Endothelial cell of umbilical vein (primary cell): ENCODE measurements around the gene NPY2R. TPM values are rescaled to one million over a fixed set of nuclear protein-coding genes. Genes with fewer than 3 reads are reported as not detected.

ENCODE experiments used
- BruUV-seq: library from RNA; stranded (reverse); fragments of 400-500 nt; replicated peaks from 2 replicates; lab custom pipeline; 2021; lab: Mats Ljungman, UMichigan
- CTCF ChIA-PET: fragments of 300-600, 350-600 bp; sonication (Branson Sonifier 250); formaldehyde crosslinking; loops from one replicate; lab custom pipeline; 2021; ENCODE audit warnings: antibody characterized with exemption, inconsistent platforms; lab: Charles Lee
- POLR2A ChIA-PET: fragments of 300-600, 350-600 bp; sonication (Branson Sonifier 250); formaldehyde crosslinking; loops from one replicate; lab custom pipeline; 2021; ENCODE audit warnings: antibody characterized with exemption, inconsistent platforms; lab: Charles Lee
- DNase-seq: peaks from one replicate; pipeline ENCODE4 v3.0.0-alpha.2; 2011; ENCODE audit warnings: low read depth, low spot score
- FAIRE-seq: peaks from 2 replicates; lab custom pipeline; 2011; peaks lifted over from hg19 to GRCh38; lab: Jason Lieb, UNC
- H2AFZ ChIP-seq: 2 replicates; pipeline ENCODE4 v1.6.0; 2012; ENCODE audit warnings: low read depth, low read length, control low read depth, inconsistent platforms
- H3K27ac ChIP-seq: 2 replicates; pipeline ENCODE4 v1.5.1; 2011; ENCODE audit warnings: low read depth, mild to moderate bottlenecking, control low read depth, low read length, moderate library complexity; ENCODE audit not compliant: insufficient read depth
- H3K27me3 ChIP-seq, 2 experiments: 2 replicates each; pipeline versions ENCODE4 v1.6.0 to v1.6.1; 2011; ENCODE audit warnings: low read length in 2 of 2, mixed read lengths in 1 of 2; ENCODE audit not compliant: control insufficient read depth in 2 of 2, insufficient read depth in 2 of 2
- H3K36me3 ChIP-seq, 2 experiments: 2 replicates in 1 of 2; 3 replicates in 1 of 2; pipeline ENCODE4 v1.5.1; 2011; ENCODE audit warnings: low read length in 2 of 2, mild to moderate bottlenecking in 1 of 2, moderate library complexity in 1 of 2; ENCODE audit not compliant: control insufficient read depth in 2 of 2, insufficient read depth in 2 of 2; ENCODE audit errors: extremely low read depth in 1 of 2
- H3K4me1 ChIP-seq: 3 replicates; pipeline ENCODE4 v1.5.1; 2011; ENCODE audit warnings: mild to moderate bottlenecking, low read length; ENCODE audit not compliant: control insufficient read depth, insufficient read depth; ENCODE audit errors: extremely low read depth
- H3K4me2 ChIP-seq: 2 replicates; pipeline ENCODE4 v1.6.1; 2011; ENCODE audit warnings: low read length, control low read depth, mixed read lengths; ENCODE audit not compliant: insufficient read depth
- H3K4me3 ChIP-seq, 3 experiments: fragments of 200-600 bp in 1 of 3; sonication (generic), shearing (Covaris generic) in 1 of 3; replicated peaks in 1 of 3; 2 replicates each; pipeline ENCODE4 v1.5.1; 2011 to 2016; ENCODE audit warnings: control low read depth in 3 of 3, low read length in 3 of 3, mild to moderate bottlenecking in 2 of 3, inconsistent platforms in 1 of 3, low read depth in 1 of 3, moderate library complexity in 1 of 3; ENCODE audit not compliant: insufficient read depth in 1 of 3
- H3K79me2 ChIP-seq: 2 replicates; pipeline ENCODE4 v1.6.0; 2012; ENCODE audit warnings: low read length, inconsistent platforms; ENCODE audit not compliant: control insufficient read depth, insufficient read depth
- H3K9ac ChIP-seq: replicated peaks from 2 replicates; pipeline ENCODE3; 2011; ENCODE audit warnings: low read length, control low read depth; ENCODE audit not compliant: insufficient read depth; ENCODE audit errors: extremely low read depth
- H3K9me1 ChIP-seq: replicated peaks from 3 replicates; pipeline ENCODE4 v1.6.0; 2011; ENCODE audit warnings: mild to moderate bottlenecking, low read length; ENCODE audit not compliant: control insufficient read depth, insufficient read depth; ENCODE audit errors: extremely low read depth
- H3K9me3 ChIP-seq: replicated peaks from 2 replicates; pipeline ENCODE4 v1.5.1; 2012; ENCODE audit warnings: low read length, inconsistent platforms; ENCODE audit not compliant: control insufficient read depth, insufficient read depth
- H4K20me1 ChIP-seq: replicated peaks from 2 replicates; pipeline ENCODE3; 2011; ENCODE audit warnings: mild to moderate bottlenecking, low read length; ENCODE audit not compliant: control insufficient read depth, insufficient read depth; ENCODE audit errors: extremely low read depth
- CTCF ChIP-seq, 2 donors: IDR thresholded peaks; 1 replicate in 1 of 2; 2 replicates in 1 of 2; pipeline ENCODE4 v1.5.1; 2011; ENCODE audit warnings: low read length in 2 of 2, mild to moderate bottlenecking in 2 of 2, moderate library complexity in 2 of 2, control low read depth in 1 of 2, inconsistent platforms in 1 of 2, low read depth in 1 of 2; ENCODE audit not compliant: insufficient read depth in 1 of 2; ENCODE audit errors: extremely low read depth in 1 of 2
- EZH2 ChIP-seq: IDR thresholded peaks from 2 replicates; pipeline ENCODE4 v1.6.1; 2012; ENCODE audit warnings: borderline replicate concordance, low read depth, mild to moderate bottlenecking, moderate library complexity, low read length, inconsistent platforms; ENCODE audit not compliant: severe bottlenecking
- FOS ChIP-seq: IDR thresholded peaks from 2 replicates; pipeline ENCODE4 v1.6.1; 2011; ENCODE audit warnings: mild to moderate bottlenecking, low read length, moderate library complexity, borderline replicate concordance; ENCODE audit not compliant: insufficient read depth
- JUN ChIP-seq: IDR thresholded peaks from 2 replicates; pipeline ENCODE4 v1.6.1; 2011; ENCODE audit warnings: borderline replicate concordance, low read depth; ENCODE audit not compliant: insufficient read length, insufficient read depth
- POLR2A ChIP-seq: IDR thresholded peaks from 2 replicates; pipeline ENCODE4 v1.6.1; 2012; ENCODE audit warnings: low read depth, mild to moderate bottlenecking, control low read depth, low read length
- POLR2AphosphoS5 ChIP-seq: IDR thresholded peaks from 2 replicates; pipeline ENCODE4 v1.6.1; 2012; ENCODE audit warnings: low read depth, mild to moderate bottlenecking, control low read depth, low read length, moderate library complexity; ENCODE audit not compliant: insufficient read depth
- dilution Hi-C: fragments of 300-500 bp; cut with MboI; formaldehyde crosslinking; loops from one replicate; pipeline ENCODE4 v1.15.0; 2019; ENCODE audit warnings: low sequenced_read_pairs; ENCODE audit not compliant: extremely low pct_ligation_motif_present
- intact Hi-C: fragments of 100-400 bp; cut with micrococcal nuclease; formaldehyde crosslinking; loops from one replicate; pipeline ENCODE4 v1.10.0; 2022
- polyA plus RNA-seq, 4 experiments: library from polyadenylated mRNA; depleted of rRNA in 3 of 4; stranded (reverse) in 3 of 4; unstranded in 1 of 4; fragments of >200 nt; gene quantifications; 2 replicates each; pipeline versions ENCODE4 v1.2.1 to v1.2.3, GENCODE V29; 2011 to 2012; ENCODE audit warnings: missing spikeins in 1 of 4
- total RNA-seq: library from RNA; stranded (reverse); gene quantifications from 2 replicates; pipeline ENCODE4 v1.2.3, GENCODE V29; 2021
- TF ChIP-seq, protein P1 (sequence below): IDR thresholded peaks from 2 replicates; pipeline ENCODE4 v1.6.1; 2011; ENCODE audit not compliant: insufficient read depth, insufficient read length

The NPY2R gene
- total and polyA plus RNA-seq, 2 donors (not counting 3 experiments of a cell fraction or from before 2014, with no cell fraction given), result not detected

GRCh38 chr4:155179216-155179615 lies 29.2 kb upstream of the NPY2R start:
- no TSS peak for BruUV-seq
- no peak overlapping the region for H3K9ac ChIP-seq
- no peaks in the 10 kb centered on the region for H3K36me3 ChIP-seq
- H3K27ac ChIP-seq, result no peak overlapping the region
- FAIRE-seq, result peak; percentile 24
- intact Hi-C loops (loop anchor here (5.0 kb wide), 1 partner anchor 152 kb away; no protein-coding TSS in a partner anchor), dilution Hi-C loops (no loop called here)
- no peaks in the 10 kb centered on the region for H3K9me1 ChIP-seq
- POLR2A ChIA-PET, result no interaction called here
- CTCF ChIA-PET, result no interaction called here
- peak; percentile 82 for DNase-seq
- no peaks in the 10 kb centered on the region for H3K79me2 ChIP-seq
- no peaks in the 10 kb centered on the region for H3K27me3 ChIP-seq
- H4K20me1 ChIP-seq, result no peaks in the 10 kb centered on the region
- H3K4me2 ChIP-seq, result no peak overlapping the region
- H3K9me3 ChIP-seq, result no peaks in the 10 kb centered on the region
- H3K4me1 ChIP-seq, result no peaks in the 10 kb centered on the region
- H2AFZ ChIP-seq, result no peak overlapping the region
- H3K4me3 ChIP-seq, result no peak overlapping the region
- TF ChIP-seq, protein P1, sequence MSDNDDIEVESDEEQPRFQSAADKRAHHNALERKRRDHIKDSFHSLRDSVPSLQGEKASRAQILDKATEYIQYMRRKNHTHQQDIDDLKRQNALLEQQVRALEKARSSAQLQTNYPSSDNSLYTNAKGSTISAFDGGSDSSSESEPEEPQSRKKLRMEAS, result no peak
- TF ChIP-seq POLR2A (no peak), FOS (no peak), JUN (no peak), CTCF (IDR thresholded peaks at IDR 0.05; ENCODE audit: extremely low read depth in 1 of 2, insufficient read depth in 1 of 2, low read depth in 1 of 2, low read length in 2 of 2) (no peak), EZH2 (no peak), POLR2AphosphoS5 (no peak)
